ENCODE results near the gene CDH16. TPM values are rescaled to one million over a fixed set of nuclear protein-coding genes. Genes with fewer than 3 reads are reported as not detected.

Gene CDH16
- total and polyA plus RNA-seq, 2 donors from 2014 or later = 1,180 to 1,188 TPM

GRCh38 chr16:66950437-66950836, 31.8 kb upstream of the CDH16 start:
- Histone ChIP-seq H3K9me3 (ENCODE audit: control insufficient read depth in 2 of 3, insufficient read depth in 1 of 3, low read length in 3 of 3) (no peaks in the 10 kb centered on the region), H3K9ac (ENCODE audit: low read length in 3 of 3) (no peak overlapping the region), H3K27me3 (ENCODE audit: control insufficient read depth, insufficient read depth, low read length) (peaks cover 2% of the 10 kb centered on the region), H3K4me3 (ENCODE audit: low read length in 3 of 3) (peak overlapping the region in 1 of 3 donors; percentile 27), H3K36me3 (ENCODE audit: control insufficient read depth in 2 of 3, insufficient read depth in 3 of 3, low read length in 3 of 3) (no peaks in the 10 kb centered on the region), H3K27ac (ENCODE audit: low read depth in 2 of 2, low read length in 2 of 2) (peak overlapping the region in 1 of 2 donors; percentile 37), H3K4me1 (ENCODE audit: control insufficient read depth in 2 of 3, insufficient read depth in 2 of 3, low read depth in 1 of 3, low read length in 3 of 3) (peaks cover 0 to 13% (median 12%) of the 10 kb centered on the region in 3 donors)
- DNase-seq (no peak), FAIRE-seq (no peak)
- no peak for TF ChIP-seq CTCF (IDR thresholded peaks at IDR 0.05; ENCODE audit: borderline replicate concordance, extremely low read depth, insufficient read depth)
- intact Hi-C loops (cut with DNase I) = no loop called here

- intact Hi-C loops (cut with DNase I) = no loop called here
- H3K27me3 ChIP-seq (ENCODE audit: control insufficient read depth, insufficient read depth, low read length) = peaks cover 2% of the 10 kb centered on the region
- no peak for FAIRE-seq
- peaks cover 0 to 13% (median 12%) of the 10 kb centered on the region in 3 donors for H3K4me1 ChIP-seq (ENCODE audit: control insufficient read depth in 2 of 3, insufficient read depth in 2 of 3, low read depth in 1 of 3, low read length in 3 of 3)
- H3K9me3 ChIP-seq (ENCODE audit: control insufficient read depth in 2 of 3, insufficient read depth in 1 of 3, low read length in 3 of 3) = no peaks in the 10 kb centered on the region
- no peak for TF ChIP-seq CTCF (IDR thresholded peaks at IDR 0.05; ENCODE audit: borderline replicate concordance, extremely low read depth, insufficient read depth)
- no peak overlapping the region for H3K4me3 ChIP-seq (ENCODE audit: low read length in 3 of 3)
- no peak for DNase-seq
- no peak overlapping the region for H3K9ac ChIP-seq (ENCODE audit: low read length in 3 of 3)
- no peaks in the 10 kb centered on the region for H3K36me3 ChIP-seq (ENCODE audit: control insufficient read depth in 2 of 3, insufficient read depth in 3 of 3, low read length in 3 of 3)
- peak overlapping the region; percentile 51 to 67 for H3K27ac ChIP-seq (ENCODE audit: low read depth in 2 of 2, low read length in 2 of 2)
Measured at GRCh38 chr16:66949472-66949871, 30.8 kb upstream of the CDH16 start.

- no peaks in the 10 kb centered on the region for H3K36me3 ChIP-seq (ENCODE audit: control insufficient read depth in 2 of 3, insufficient read depth in 3 of 3, low read length in 3 of 3)
- intact Hi-C loops (cut with DNase I) = no loop called here
- peak overlapping the region; percentile 1 to 67 for H3K27ac ChIP-seq (ENCODE audit: low read depth in 2 of 2, low read length in 2 of 2)
- no peaks in the 10 kb centered on the region for H3K9me3 ChIP-seq (ENCODE audit: control insufficient read depth in 2 of 3, insufficient read depth in 1 of 3, low read length in 3 of 3)
- FAIRE-seq (no peak), DNase-seq (peak in 2 of 5 donors; percentile 14 to 30)
- H3K9ac ChIP-seq (ENCODE audit: low read length in 3 of 3) = peak overlapping the region in 1 of 3 donors; percentile 21
- TF ChIP-seq CTCF (IDR thresholded peaks at IDR 0.05; ENCODE audit: borderline replicate concordance, extremely low read depth, insufficient read depth) = no peak
- peak overlapping the region in 1 of 3 donors; percentile 62 for H3K4me3 ChIP-seq (ENCODE audit: low read length in 3 of 3)
- peaks cover 0 to 13% (median 12%) of the 10 kb centered on the region in 3 donors for H3K4me1 ChIP-seq (ENCODE audit: control insufficient read depth in 2 of 3, insufficient read depth in 2 of 3, low read depth in 1 of 3, low read length in 3 of 3)
- peaks cover 2% of the 10 kb centered on the region for H3K27me3 ChIP-seq (ENCODE audit: control insufficient read depth, insufficient read depth, low read length)
Measured at GRCh38 chr16:66948837-66949225, 30.1 kb upstream of the CDH16 start.
